ENCODE measurements around the gene ACTL7B.
"Not testable (repeated sequence)": the region's sequence is repeated elsewhere in the genome, so short reads cannot be mapped to it uniquely, and the experiment has no call there.

ACTL7B gene, protein sequence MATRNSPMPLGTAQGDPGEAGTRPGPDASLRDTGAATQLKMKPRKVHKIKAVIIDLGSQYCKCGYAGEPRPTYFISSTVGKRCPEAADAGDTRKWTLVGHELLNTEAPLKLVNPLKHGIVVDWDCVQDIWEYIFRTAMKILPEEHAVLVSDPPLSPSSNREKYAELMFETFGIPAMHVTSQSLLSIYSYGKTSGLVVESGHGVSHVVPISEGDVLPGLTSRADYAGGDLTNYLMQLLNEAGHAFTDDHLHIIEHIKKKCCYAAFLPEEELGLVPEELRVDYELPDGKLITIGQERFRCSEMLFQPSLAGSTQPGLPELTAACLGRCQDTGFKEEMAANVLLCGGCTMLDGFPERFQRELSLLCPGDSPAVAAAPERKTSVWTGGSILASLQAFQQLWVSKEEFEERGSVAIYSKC

DNA sequence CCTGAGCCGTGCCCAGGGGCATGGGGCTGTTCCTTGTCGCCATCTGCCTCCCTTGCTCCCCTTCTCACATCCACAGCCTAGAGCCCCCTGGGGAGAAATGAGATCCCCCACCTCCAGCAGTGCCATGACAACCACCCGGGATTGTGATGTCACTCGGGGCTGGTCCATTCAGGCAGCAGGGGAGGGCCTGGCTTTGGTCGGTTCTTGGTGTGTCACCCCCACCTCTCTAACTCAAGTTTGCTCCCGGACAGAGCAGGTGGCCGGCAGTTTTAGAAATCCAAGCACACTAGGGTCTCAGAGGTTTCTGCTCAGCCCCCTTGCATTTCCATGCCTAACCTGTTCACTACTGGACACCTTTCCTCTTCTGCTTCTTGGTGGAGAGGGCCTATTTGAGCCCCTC is at the start of gene ACTL7B:
Gene ACTL7B (minus strand): TSS at position 99 of the 400 bp plus-strand sequence. CDS start 56 bp downstream, at position 43.
- no peak for DNase-seq
- in situ Hi-C loops (cut with HindIII; ENCODE audit: low pct_ligation_motif_present, low pct_unique_long_range_greater_than_20kb, low sequenced_read_pairs) = no loop called here

DNA sequence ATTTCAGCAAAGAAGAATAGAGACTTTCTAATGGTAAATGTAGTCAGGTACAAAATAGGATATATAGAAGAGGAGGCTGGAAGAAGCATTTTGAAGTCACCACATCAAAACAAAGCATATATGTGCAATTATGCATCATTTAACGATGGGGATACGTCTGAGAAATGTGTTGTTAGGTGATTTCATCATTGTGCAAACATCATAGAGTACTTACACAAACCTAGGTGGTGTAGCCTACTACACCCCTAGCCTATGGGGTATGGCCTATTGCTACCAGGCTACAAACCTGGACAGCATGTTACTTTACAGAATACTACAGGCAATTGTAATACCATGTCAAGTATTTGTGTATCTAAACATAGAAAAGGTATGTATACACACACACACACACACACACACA is 49.7 kb upstream of the ACTL7B start:
- in situ Hi-C loops (cut with HindIII; ENCODE audit: low pct_ligation_motif_present, low pct_unique_long_range_greater_than_20kb, low sequenced_read_pairs) = no loop called here
- DNase-seq = no peak

DNA sequence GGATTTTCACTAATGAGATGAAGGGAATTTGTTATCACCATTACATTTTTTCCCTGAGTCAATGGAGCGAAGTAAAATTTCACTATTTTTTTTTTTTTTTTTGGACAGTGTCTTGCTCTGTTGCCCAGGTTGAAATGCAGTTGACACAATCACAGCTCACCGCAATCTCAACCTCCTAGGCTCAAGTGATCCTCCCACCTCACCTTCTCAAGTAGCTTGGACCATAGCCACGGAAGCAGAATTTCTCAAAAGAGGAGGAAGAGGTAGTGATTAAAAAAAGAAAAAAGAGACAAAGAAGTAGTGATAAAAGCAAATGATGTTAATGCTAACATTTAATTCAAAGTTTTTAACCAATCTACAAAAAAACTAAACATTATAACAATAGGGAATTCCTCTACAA is 48.4 kb upstream of the ACTL7B start:
- in situ Hi-C loops (cut with HindIII; ENCODE audit: low pct_ligation_motif_present, low pct_unique_long_range_greater_than_20kb, low sequenced_read_pairs) = no loop called here
- no peak for DNase-seq

DNA sequence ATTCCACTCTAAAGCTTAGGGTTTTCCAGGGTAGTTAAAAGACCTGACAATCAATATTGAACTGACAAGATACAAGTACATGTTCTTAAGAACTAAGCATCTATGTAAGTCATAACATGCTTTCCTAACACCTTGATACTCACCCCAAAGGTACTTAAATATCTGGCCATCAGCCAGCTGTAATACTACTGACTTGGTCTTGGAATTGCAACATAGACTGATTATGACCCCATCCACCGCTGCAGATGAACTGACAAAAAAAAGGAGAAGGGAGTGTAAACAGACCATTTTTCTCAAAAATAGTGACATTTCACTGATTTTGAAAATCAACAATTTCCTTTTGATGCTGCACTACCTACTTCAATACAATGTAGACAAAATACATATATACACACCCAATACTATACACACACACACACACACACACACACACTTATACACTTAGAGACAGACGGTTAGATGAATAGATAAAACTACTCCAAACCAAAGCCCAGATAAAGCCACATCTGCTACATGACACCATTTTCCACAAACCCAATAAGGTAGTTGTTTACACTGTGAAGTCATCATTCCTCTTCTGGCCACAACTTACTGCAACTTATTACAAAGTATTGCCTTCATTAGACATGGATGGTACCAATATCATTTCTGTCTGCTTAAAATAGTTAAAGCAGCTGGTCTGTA is 47.8 kb upstream of the ACTL7B start:
- in situ Hi-C loops (cut with HindIII; ENCODE audit: low pct_ligation_motif_present, low pct_unique_long_range_greater_than_20kb, low sequenced_read_pairs) = no loop called here
- no peak for DNase-seq

DNA sequence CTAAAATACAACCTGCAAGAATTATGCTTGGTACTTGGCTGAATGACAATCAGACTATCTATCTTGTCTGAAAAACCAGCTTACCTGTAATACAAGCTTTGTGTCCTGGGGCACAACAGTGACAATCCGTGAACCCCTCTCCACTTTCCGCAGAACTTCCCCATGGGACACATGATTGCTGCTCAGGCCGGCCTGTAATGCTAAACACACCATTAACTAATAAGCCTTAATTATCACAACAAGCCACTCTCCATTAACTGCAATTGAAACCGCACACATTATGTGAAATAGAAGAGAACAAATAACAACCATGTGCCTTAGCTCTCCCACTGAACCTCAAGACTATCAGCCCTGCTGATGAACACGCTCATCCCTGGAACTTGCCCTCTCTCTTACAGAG is 44.4 kb upstream of the ACTL7B start:
- no peak for DNase-seq
- in situ Hi-C loops (cut with HindIII; ENCODE audit: low pct_ligation_motif_present, low pct_unique_long_range_greater_than_20kb, low sequenced_read_pairs) = no loop called here

DNA sequence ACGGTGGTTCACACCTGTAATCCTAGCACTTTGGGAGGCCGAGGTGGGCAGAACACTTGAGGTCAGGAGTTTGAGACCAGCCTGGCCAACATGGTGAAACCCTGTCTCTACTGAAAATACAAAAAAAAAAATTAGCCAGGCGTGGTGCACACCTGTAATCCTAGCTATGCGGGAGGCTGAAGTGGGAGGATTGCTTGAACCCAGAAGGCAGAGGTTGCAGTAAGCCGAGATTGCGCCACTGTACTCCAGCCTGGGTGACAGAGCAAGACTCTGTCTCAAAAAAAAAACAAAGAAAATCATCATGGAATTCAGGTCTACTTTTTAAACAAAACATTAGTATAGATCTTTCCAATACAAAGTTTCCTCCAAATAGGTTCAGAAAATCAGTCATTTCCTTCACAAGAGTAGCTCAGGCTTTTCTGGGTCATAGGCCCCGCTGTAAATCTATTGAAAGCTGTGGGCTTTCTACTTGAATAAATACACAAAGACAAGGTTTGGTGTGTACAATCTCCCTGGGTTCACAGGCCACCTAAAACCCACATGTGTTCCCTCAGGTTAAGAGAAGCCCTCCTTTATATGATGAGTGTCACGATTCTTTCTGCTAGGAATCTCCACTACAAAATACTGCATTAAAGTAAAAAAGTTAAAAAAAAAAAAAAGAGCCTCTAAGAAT is 43.4 kb upstream of the ACTL7B start:
- in situ Hi-C loops (cut with HindIII; ENCODE audit: low pct_ligation_motif_present, low pct_unique_long_range_greater_than_20kb, low sequenced_read_pairs); DNase-seq: not testable (repeated sequence)

DNA sequence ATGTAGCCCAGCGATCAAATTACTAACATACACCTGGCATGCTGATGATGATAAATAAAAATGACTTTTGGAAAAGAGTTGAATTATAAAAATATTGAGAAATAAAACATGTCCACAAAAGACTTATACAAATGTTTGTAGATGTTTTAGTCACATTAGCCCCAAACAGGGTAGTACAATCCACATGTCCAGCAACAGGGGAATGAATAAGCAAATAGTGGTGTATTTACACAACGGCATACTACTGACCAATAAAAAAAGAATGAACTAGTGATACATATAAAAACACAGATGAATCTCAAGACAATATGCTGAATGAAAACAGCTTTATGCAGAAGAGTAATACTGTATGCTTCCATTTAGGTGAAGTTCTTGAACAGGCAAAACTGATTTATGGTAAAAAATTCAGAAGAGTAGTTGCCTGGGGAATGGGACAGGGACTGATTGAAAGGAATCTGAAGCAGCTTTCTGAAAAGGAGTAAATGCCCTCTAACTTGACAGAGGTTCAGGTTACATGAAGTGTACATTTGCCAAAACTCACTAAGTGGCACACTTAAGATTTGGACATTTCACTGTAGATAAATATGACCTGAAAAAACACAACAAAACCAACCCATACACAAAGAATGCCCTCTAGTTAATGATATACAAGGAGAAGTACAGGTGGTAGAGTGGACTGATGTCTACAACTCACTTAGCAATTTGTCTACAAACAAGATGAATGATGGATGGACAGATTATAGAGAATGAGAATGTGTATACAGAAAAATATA is 41.7 kb upstream of the ACTL7B start:
- DNase-seq = no peak
- in situ Hi-C loops (cut with HindIII; ENCODE audit: low pct_ligation_motif_present, low pct_unique_long_range_greater_than_20kb, low sequenced_read_pairs) = no loop called here

DNA sequence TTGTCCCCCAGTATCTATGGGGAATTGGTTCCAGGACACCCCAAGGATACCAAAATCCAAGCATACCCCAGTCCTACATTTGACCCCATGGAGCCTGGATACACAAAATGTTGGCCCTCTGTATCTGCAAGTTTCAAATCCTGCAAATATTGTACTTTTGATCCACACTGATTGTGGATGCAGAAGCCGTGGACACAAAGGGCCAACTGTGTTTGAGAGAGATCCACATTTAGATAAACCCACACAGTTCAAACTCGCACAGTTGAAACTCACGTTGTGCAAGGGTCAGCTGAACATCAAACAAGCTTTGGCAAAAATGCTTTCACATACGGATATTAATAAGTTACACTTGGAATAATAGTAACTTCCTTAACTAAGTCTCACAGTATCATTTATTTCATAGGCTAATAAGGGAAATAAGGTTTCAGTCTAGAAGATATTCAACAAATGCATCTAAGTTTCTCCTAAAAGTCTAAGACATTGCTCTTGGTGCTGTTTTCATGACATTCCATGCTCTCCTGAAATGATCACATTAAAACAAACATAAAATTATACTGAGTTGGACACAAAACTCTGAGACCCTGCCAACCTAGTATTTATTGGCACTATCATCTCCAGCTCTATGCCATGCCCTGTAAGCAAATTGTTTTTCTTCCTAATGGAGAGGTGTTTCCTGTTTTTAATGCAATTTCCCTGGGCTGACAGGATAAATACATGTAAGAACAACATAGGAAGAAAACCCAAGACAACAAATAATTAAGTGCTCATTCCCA is 38.6 kb upstream of the ACTL7B start:
- in situ Hi-C loops (cut with HindIII; ENCODE audit: low pct_ligation_motif_present, low pct_unique_long_range_greater_than_20kb, low sequenced_read_pairs) = no loop called here
- no peak for DNase-seq

DNA sequence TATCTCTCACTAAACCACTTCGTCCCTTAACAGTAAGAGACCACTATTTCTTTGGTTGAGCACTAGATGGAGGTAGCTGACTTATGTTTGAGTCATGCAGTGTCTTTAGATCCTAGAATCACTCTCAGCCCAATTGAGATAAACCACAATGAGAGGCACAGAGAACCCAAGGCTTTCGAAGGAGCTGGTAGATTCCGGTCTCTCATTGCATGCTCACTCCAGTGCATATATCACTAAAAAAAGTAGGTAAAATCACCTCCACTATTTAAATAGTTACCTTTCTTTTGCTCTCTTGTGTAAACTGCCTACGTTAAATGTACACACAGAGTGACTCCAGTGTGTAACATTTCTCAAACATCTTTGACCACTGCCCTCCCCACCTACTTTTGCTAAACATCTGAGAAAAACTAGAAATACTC is 33.9 kb upstream of the ACTL7B start:
- in situ Hi-C loops (cut with HindIII; ENCODE audit: low pct_ligation_motif_present, low pct_unique_long_range_greater_than_20kb, low sequenced_read_pairs) = no loop called here
- DNase-seq = peak; percentile 33

DNA sequence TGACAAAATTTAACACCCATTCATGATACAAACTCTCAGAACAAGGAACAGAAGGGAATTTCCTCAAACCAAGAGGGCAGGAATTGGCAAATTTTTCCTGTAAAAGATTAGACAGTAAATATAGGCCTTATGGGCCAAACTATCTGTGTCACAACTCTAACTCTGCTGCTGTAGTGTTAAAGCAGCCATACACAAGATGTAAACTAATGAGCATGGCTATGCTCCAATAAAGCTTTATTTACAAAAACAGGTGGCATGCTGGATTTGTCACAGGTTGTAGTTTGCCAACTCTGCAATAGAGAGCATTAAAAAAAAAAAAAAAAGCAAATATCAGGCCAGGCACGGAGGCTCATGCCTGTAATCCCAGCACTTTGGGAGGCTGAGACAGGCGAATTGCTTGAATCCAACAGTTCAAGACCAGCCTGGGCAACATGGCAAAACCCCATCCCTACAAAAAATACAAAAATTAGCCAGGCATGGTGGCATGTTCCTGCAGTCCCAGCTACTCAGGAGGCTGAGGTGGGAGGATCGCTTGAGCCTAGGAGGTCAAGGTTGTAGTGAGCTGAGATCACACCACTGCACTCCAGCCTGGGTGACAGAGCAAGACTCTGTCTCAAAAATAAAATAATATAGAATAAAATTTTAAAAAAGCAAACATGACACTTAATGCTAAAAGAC is 30.9 kb upstream of the ACTL7B start:
- in situ Hi-C loops (cut with HindIII; ENCODE audit: low pct_ligation_motif_present, low pct_unique_long_range_greater_than_20kb, low sequenced_read_pairs); DNase-seq: not testable (repeated sequence)

DNA sequence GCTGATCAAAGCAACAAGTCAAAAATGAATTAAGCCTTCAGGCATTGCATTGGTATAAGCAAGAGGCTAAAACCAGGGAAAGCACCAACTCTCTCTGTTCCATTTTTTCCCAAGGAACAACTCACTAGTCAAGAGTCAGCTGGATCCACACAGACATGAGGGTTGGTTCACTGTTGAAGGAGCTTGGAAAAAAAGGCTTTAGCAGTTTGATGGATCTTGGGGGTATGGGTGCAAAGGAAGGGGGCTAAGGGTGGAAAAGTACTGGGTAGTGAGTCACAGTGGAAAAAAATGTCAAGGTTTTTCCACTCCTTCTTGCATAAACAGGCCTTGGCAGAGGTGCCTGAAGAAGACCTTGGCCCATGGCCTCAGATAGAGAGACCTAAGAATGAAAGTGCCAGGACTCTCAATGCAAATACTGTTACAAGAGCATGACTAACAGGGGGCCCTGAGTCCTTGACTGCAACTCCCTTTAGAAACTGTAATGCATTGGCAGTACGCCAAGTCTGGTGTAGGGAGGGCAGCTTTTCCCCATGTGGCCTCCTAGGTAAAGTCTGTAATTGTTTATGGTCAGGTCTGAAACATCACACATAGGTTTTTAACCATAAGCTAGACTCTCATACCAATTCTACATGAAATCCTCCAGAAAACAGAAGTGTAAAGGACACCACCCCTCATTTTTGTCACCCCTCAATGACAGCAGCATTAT is 30.0 kb upstream of the ACTL7B start:
- in situ Hi-C loops (cut with HindIII; ENCODE audit: low pct_ligation_motif_present, low pct_unique_long_range_greater_than_20kb, low sequenced_read_pairs) = no loop called here
- DNase-seq = no peak

DNA sequence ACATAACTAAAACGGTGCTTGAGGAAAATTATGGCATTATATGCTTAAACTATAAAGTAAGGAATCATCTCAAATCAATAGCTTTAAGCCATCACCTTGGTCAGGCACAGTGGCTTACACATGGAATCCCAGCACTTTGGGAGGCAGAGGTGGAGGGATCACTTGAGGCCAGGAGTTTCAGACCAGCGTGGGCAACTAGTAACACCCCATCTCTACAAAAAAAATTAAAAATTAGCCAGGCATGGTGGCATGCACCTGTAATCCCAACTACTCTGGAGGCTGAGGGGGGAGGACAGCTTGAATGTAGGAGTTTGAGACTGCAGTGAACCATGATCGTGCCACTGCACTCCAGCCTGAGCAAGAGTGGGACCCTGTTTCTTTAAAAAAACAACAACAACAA is 28.9 kb upstream of the ACTL7B start:
- in situ Hi-C loops (cut with HindIII; ENCODE audit: low pct_ligation_motif_present, low pct_unique_long_range_greater_than_20kb, low sequenced_read_pairs) = no loop called here
- DNase-seq = no peak

DNA sequence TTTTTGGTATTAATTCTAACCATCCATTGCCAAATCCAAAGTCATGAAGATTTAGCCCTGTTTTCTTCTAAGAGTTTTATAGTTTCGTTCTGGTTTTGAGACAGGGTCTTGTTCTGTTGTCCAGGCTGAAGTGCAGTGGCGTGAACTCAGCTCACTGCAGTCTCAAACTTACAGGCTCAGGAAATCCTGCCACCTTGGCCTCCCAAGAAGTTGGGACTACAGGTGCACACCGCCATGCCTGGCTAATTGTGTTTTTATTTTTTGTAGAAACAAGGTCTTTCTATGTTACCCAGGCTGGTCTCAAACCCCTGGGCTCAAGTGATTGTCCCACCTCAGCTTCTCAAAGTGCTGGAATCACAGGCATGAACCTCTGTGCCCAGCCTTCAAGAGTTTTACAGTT is 27.3 kb upstream of the ACTL7B start:
- DNase-seq = no peak
- in situ Hi-C loops (cut with HindIII; ENCODE audit: low pct_ligation_motif_present, low pct_unique_long_range_greater_than_20kb, low sequenced_read_pairs) = no loop called here

DNA sequence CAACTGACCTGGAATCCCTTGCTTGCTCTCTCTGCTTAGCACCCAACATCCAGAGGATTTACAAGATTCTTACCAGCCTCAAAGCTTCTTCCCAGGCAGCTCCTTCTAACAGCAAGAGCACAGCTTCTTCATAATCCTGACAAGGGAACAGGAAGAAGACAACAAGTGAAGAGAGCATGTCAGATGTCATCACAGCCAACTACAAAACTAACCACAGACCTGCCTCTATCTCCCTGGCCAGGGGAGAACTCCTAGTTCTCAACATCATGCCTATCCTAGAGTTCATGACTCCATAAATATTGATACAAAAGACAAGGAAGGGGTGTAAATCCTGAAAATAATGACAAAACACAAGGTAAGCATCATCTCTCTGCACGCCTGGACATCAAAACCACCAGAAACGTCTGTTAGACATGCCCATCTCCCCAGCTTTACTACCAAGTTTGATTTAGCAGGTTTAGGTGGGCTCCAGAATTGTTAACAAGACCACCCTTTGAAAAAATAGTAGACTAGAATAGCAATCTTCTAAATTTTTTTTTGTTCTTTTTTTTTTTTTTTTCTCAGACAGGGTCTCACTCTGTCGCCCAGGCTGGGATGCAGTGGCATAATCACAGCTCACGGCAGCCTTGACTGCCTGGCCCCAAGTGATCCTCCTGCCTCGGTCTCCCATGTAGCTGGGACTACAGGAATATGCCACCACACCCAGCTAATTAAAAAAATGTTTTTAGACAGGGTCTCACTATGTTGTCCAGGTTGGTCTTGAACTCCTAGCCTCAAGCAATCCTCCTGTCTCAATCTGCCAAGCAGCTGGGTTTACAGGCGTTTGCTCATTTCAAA is 26.5 kb upstream of the ACTL7B start:
- in situ Hi-C loops (cut with HindIII; ENCODE audit: low pct_ligation_motif_present, low pct_unique_long_range_greater_than_20kb, low sequenced_read_pairs) = no loop called here
- DNase-seq = no peak

DNA sequence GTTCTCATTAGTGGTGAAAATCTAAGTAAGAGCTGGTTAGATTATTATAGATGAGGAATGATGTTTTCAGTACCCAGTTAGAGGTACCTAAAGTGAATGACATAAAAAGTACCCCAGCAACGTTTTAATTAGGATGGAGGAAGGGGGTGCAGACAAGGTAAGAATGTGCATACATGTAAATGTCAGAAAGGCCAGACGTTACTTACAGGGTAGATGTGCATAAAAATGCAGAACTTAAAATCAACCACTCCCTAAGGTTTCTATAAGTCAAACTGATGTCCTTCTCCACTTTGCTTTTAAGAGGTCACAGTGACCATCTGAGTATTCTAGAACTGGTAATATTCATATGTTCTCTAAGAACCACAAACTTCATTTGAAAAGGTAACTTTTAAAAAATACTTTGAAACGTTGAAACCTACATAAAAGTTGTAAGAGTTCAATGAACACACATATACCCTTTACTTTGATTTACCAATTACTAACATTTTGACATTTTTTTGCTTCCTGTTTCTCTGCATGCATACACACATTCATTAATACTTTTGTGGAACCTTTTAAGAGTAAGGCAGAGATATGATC is 25.0 kb upstream of the ACTL7B start:
- in situ Hi-C loops (cut with HindIII; ENCODE audit: low pct_ligation_motif_present, low pct_unique_long_range_greater_than_20kb, low sequenced_read_pairs) = no loop called here
- no peak for DNase-seq

DNA sequence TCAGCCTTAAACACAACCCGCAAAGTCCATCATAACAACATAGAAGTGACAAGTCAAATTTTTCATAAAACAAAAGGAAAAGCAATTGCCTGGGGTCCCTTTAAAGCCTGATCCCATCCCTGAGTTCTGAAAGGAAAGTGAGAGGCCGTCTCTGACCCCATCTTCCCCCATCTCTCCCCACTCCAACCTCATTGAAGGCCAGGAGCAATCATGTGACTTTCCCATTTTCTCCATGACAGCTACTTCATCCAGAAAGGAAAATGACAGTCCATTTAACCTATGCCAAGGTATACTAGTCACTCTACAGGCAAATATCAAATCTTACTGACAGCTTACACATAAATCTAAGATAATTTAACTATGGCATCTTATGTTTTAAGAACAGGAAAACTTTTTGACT is 21.7 kb upstream of the ACTL7B start:
- no peak for DNase-seq
- in situ Hi-C loops (cut with HindIII; ENCODE audit: low pct_ligation_motif_present, low pct_unique_long_range_greater_than_20kb, low sequenced_read_pairs) = no loop called here
